ENCODE results near the gene OTUB1.

OTUB1 gene

GRCh38 chr11:63974259-63975143 is 11.7 kb upstream of the OTUB1 start, which contains the start of gene COX8A:
Gene COX8A, plus strand, starts transcription at chr11:63974620. Its CDS starts 61 bp downstream, at chr11:63974681.
- peak; percentile 100 for DNase-seq (ENCODE audit: low read depth, low spot score)

GRCh38 chr11:63978551-63979239 is 7.5 kb upstream of the OTUB1 start:
- peak; percentile 37 for DNase-seq (ENCODE audit: low read depth, low spot score)

- DNase-seq (ENCODE audit: low read depth, low spot score): no peak
These were observed 6.8 kb upstream of the OTUB1 start for GRCh38 chr11:63979426-63979825.

GRCh38 chr11:63985812-63986155 is 454 bp upstream of the OTUB1 start:
- no peak for DNase-seq (ENCODE audit: low read depth, low spot score)

- no peak for DNase-seq (ENCODE audit: low read depth, low spot score)
These were observed 785 bp downstream of the OTUB1 start for GRCh38 chr11:63986932-63987513.

- DNase-seq (ENCODE audit: low read depth, low spot score): no peak
These were observed 5.3 kb downstream of the OTUB1 start for GRCh38 chr11:63991558-63991957.

GRCh38 chr11:63993100-63993499 is 6.9 kb downstream of the OTUB1 start:
- no peak for DNase-seq (ENCODE audit: low read depth, low spot score)

GRCh38 chr11:63993993-63994392 is 7.8 kb downstream of the OTUB1 start:
- no peak for DNase-seq (ENCODE audit: low read depth, low spot score)

GRCh38 chr11:63996512-63996911 is 10.3 kb downstream of the OTUB1 start:
- DNase-seq (ENCODE audit: low read depth, low spot score): no peak

- no peak for DNase-seq (ENCODE audit: low read depth, low spot score)
These were observed 11.0 kb downstream of the OTUB1 start for GRCh38 chr11:63997104-63997700.

GRCh38 chr11:63997801-63998337 is 11.6 kb downstream of the OTUB1 start:
- no peak for DNase-seq (ENCODE audit: low read depth, low spot score)

- DNase-seq (ENCODE audit: low read depth, low spot score): no peak
These were observed 12.5 kb downstream of the OTUB1 start for GRCh38 chr11:63998558-63999348.

- DNase-seq (ENCODE audit: low read depth, low spot score): peak; percentile 86
These were observed 13.2 kb downstream of the OTUB1 start for GRCh38 chr11:63999349-64000025.

GRCh38 chr11:64000026-64000739 is 13.9 kb downstream of the OTUB1 start:
- peak; percentile 80 for DNase-seq (ENCODE audit: low read depth, low spot score)

- DNase-seq (ENCODE audit: low read depth, low spot score): no peak
These were observed 14.7 kb downstream of the OTUB1 start for GRCh38 chr11:64000740-64001483.

GRCh38 chr11:64001484-64002420 is 15.5 kb downstream of the OTUB1 start:
- DNase-seq (ENCODE audit: low read depth, low spot score): no peak

- DNase-seq (ENCODE audit: low read depth, low spot score): no peak
These were observed 17.8 kb downstream of the OTUB1 start for GRCh38 chr11:64003807-64004589.

Data from ELF-1 (cell line).